NCI-H2227 treated with DMSO at 0.1 percent for 48 hours (cell line): Measurements from ENCODE around the gene UBXN1.
A peak's percentile ranks its signal among the peaks of the same experiment; 100 is the strongest.

Source experiments
- DNase-seq: peaks from one replicate; lab custom pipeline; 2025; lab: John Stamatoyannopoulos, UW

Gene UBXN1

GRCh38 chr11:62645946-62646824 lies 32.7 kb downstream of the UBXN1 start, which contains the start of gene GANAB:
TSS of gene GANAB (minus strand) at chr11:62646613. CDS start at chr11:62646599, 14 bp downstream.
- peak; percentile 99 for DNase-seq

GRCh38 chr11:62645671-62645945 lies 33.3 kb downstream of the UBXN1 start:
- peak; percentile 24 for DNase-seq

DNA sequence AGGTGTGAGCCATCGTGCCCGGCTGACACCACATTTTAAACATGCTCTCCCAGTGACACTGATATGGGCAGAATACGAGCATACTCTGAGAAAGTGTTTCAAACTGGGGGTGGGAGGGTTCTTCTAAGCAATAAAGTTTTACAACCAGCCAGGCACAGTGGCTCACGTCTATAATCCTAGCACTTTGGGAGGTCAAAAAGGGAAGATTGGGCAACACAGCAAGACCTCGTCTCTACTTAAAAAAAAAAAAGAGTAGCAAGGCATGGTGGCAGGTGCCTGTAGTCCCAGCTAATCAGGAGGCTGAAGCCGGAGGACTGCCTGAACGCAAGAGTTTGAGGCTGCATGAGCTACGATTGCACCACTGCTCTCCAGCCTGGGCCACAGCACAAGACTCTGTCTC lies 34.7 kb downstream of the UBXN1 start:
- DNase-seq, result no peak

DNA sequence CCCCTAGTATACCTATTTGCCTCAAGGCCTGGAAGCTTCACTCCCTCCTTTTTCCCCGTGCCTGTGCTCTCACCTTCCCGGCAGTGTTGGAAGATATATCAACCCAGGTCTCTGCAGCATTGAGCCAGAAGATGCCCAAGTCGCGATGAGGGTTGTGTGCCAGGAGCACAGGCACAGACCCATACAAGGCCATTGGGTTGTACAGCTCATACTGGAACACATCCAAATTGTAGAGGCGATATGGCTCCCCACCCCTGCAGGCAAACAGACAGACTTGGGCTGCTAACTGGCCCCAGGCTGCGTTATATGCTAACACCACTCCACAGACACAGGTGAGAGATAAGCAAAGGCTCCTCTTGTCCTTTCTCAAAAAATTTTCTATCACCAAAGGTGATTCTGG lies 46.4 kb downstream of the UBXN1 start:
- no peak for DNase-seq

DNA sequence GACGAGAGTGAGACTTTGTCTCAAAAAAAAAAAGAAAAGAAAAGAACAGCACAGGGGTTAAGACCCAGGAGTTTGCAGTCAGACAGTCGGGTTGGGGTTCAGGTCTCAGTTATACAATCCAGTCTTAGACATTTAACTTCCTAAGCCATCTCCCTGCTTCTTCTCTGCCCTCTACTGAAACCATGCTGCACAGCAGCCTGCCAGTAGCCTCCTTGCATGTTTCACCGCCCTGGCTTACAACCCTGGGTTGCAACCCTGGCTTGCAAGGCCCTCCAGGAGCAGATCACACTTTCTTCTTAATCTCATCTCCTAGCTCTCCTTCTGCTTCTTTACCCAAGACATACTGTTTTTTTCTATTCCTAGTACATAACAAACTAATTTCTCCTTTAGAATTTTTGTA lies 51.2 kb downstream of the UBXN1 start:
- no peak for DNase-seq
